K562 (cell line): Measurements from ENCODE around the gene HCN3. TPM values are rescaled to one million over a fixed set of nuclear protein-coding genes. Genes with fewer than 3 reads are reported as not detected.

Source experiments
- CEBPG ChIP-seq, 3 experiments: fragments of 200-800 bp in 1 of 3; sonication (Bioruptor generic) in 1 of 3; sonication (generic) in 1 of 3; formaldehyde crosslinking in 1 of 3; IDR thresholded peaks in 2 of 3; conservative IDR thresholded peaks in 1 of 3; 2 replicates each; pipeline versions ENCODE4 v1.6.1 to v1.8.0; 2016 to 2022; ENCODE audit warnings: missing compliant biosample characterization in 2 of 3, missing genetic modification characterization in 2 of 3, mild to moderate bottlenecking in 1 of 3, missing genetic modification reagents in 1 of 3
- CHCHD3 ChIP-seq: fragments of 250-450 bp; sonication (Bioruptor Pico); IDR thresholded peaks from 2 replicates; pipeline ENCODE4 v2.1.2; 2022; ENCODE audit warnings: mild to moderate bottlenecking
- HNRNPLL ChIP-seq: fragments of 200-400 bp; formaldehyde crosslinking; IDR thresholded peaks from 2 replicates; pipeline ENCODE4 v1.6.1; 2017; ENCODE audit warnings: low read length, low read depth, mild to moderate bottlenecking; ENCODE audit not compliant: poor library complexity, severe bottlenecking
- JUN ChIP-seq, 2 experiments: sonication (generic) in 1 of 2; formaldehyde crosslinking in 1 of 2; IDR thresholded peaks; 2 replicates each; pipeline versions ENCODE4 v1.6.1 to v1.8.0; 2012 to 2022; ENCODE audit warnings: borderline replicate concordance in 2 of 2, mild to moderate bottlenecking in 2 of 2, improper control_type of control experiment in 1 of 2, low read depth in 1 of 2, low read length in 1 of 2, missing genetic modification reagents in 1 of 2
- KLF10 ChIP-seq: fragments of 250-450 bp; sonication (Bioruptor Pico); IDR thresholded peaks from 2 replicates; pipeline ENCODE4 v1.6.1; 2021; ENCODE audit warnings: matching md5 sums
- MAZ ChIP-seq, 2 experiments: fragments of 450-650 bp in 1 of 2; sonication (generic) in 1 of 2; formaldehyde crosslinking; IDR thresholded peaks in 1 of 2; conservative IDR thresholded peaks in 1 of 2; 2 replicates each; pipeline versions ENCODE4 v1.4.0 to v1.5.0; 2020; ENCODE audit warnings: mild to moderate bottlenecking in 1 of 2, missing genetic modification reagents in 1 of 2
- RUNX1 ChIP-seq: sonication (generic); IDR thresholded peaks from 2 replicates; pipeline ENCODE4 v1.6.1; 2016; ENCODE audit warnings: antibody characterized with exemption, low read depth
- SIN3B ChIP-seq: fragments of 450-650 bp; IDR thresholded peaks from 2 replicates; pipeline ENCODE4 v1.6.1; 2017; ENCODE audit warnings: low read depth, mild to moderate bottlenecking, moderate library complexity
- ZNF282 ChIP-seq: sonication (generic); formaldehyde crosslinking; IDR thresholded peaks from 2 replicates; pipeline ENCODE4 v1.8.1; 2023; ENCODE audit warnings: missing genetic modification reagents
- ZNF311 ChIP-seq: fragments of 250-450 bp; sonication (Bioruptor Pico); IDR thresholded peaks from 2 replicates; pipeline ENCODE4 v1.4.0; 2020; ENCODE audit warnings: mild to moderate bottlenecking, moderate library complexity
- polyA plus RNA-seq, 8 experiments: library from polyadenylated mRNA; depleted of rRNA in 4 of 8; stranded (reverse) in 5 of 8; unstranded in 3 of 8; fragments of >200 nt; fragmentation: Nextera tagmentation in 2 of 8; fragmentation: Illumina TruSeq in 1 of 8; extraction: Ambion mirVana in 2 of 8; extraction: Trizol in 1 of 8; gene quantifications; 2 replicates each; pipeline versions ENCODE4 v1.2.1 to v1.2.3, GENCODE V29; 2011 to 2014; ENCODE audit warnings: inconsistent platforms in 1 of 8, missing spikeins in 1 of 8
- total RNA-seq, 7 experiments: library from RNA; depleted of rRNA in 6 of 7; stranded (reverse); fragments of >200 nt in 6 of 7; fragmentation: Illumina TruSeq in 2 of 7; extraction: Trizol in 2 of 7; gene quantifications; 2 replicates each; pipeline versions ENCODE4 v1.2.1 to v1.2.3, GENCODE V29; 2011 to 2021; ENCODE audit warnings: low replicate concordance in 1 of 7
- TF ChIP-seq, protein P1 (sequence below): sonication (generic); IDR thresholded peaks from 2 replicates; pipeline ENCODE4 v1.6.1; 2016
- TF ChIP-seq, protein P2 (sequence below): fragments of 450-650 bp; formaldehyde crosslinking; IDR thresholded peaks from 2 replicates; pipeline ENCODE4 v1.4.0; 2022; ENCODE audit warnings: missing genetic modification characterization
- TF ChIP-seq, protein P3 (sequence below), 2 experiments: fragments of 450-650 bp in 1 of 2; sonication (generic) in 1 of 2; formaldehyde crosslinking in 1 of 2; IDR thresholded peaks in 1 of 2; conservative IDR thresholded peaks in 1 of 2; 2 replicates each; pipeline versions ENCODE4 v1.6.1 to v1.8.1; 2016 to 2023; ENCODE audit warnings: mild to moderate bottlenecking in 2 of 2, moderate library complexity in 2 of 2, inconsistent platforms in 1 of 2, missing genetic modification reagents in 1 of 2
- TF ChIP-seq, protein P4 (sequence below): fragments of 250-450 bp; sonication (Bioruptor Pico); IDR thresholded peaks from 2 replicates; pipeline ENCODE4 v1.9.0; 2021; ENCODE audit warnings: mild to moderate bottlenecking
- TF ChIP-seq, protein P5 (sequence below): fragments of 450-650 bp; conservative IDR thresholded peaks from 2 replicates; pipeline ENCODE4 v1.6.1; 2016; ENCODE audit warnings: missing genetic modification characterization, low read depth, mild to moderate bottlenecking, control low read depth, missing compliant biosample characterization
- TF ChIP-seq, protein P6 (sequence below): sonication (generic); formaldehyde crosslinking; IDR thresholded peaks from 2 replicates; pipeline ENCODE4 v1.8.0; 2022; ENCODE audit warnings: mild to moderate bottlenecking, low read depth, missing genetic modification reagents

The HCN3 gene
- total and polyA plus RNA-seq, 9 of the 15 experiments (the other 6 are each of a cell fraction or from before 2014, with no cell fraction given): 0.91 to 9.7 (median 3.9) TPM

DNA sequence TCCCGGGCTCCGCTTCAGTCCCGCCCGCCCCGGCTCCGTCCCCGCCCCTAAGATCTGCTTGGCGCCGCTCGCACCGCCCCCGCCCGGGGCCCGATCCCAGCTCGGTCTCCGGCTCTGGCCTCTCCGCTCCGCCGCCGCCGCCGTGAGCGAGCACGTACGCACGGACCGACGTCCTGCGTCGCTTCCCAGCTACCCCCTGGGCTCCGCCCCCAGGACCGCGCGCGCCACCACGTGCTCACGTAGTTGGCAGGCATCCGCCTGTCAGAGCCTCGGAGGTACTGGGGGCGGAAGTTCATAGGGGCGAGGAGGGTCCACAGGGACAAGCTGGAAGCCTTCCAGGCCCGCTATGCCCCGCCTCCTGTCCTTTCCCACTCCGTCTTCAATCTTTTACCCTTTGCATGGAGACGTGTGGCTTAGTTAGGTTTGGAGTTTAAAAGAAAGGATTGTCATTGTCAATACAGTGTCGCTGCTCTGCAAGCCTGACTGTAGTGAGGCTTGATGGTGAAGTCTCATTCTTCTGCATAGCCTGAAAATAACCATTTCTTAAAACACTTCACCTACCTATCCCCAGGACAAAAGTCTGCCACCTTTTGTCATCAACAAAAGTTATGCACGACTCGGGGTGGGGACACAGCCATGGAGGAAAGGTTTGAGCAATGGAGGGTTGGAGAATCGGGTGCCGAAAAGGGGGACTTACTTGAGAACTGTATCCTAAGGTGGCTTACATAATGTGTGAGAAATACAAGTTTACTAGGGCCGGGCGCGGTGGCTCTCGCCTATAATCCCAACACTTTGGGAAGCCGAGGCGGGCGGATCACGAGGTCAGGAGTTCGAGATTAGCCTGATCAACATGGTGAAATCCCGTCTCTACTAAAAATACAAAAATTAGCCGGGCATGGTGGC lies 3.7 kb upstream of the HCN3 start, which contains the start of gene CLK2 (continued):
- TF ChIP-seq, protein P1, sequence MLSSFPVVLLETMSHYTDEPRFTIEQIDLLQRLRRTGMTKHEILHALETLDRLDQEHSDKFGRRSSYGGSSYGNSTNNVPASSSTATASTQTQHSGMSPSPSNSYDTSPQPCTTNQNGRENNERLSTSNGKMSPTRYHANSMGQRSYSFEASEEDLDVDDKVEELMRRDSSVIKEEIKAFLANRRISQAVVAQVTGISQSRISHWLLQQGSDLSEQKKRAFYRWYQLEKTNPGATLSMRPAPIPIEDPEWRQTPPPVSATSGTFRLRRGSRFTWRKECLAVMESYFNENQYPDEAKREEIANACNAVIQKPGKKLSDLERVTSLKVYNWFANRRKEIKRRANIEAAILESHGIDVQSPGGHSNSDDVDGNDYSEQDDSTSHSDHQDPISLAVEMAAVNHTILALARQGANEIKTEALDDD: no peak
- TF ChIP-seq ZNF311 (CRISPR knock-in tag) (no peak), JUN (IDR thresholded peaks at IDR 0.05; ENCODE audit: borderline replicate concordance, low read depth, low read length) (peak; percentile 75; the same call in 1 of the 2 replicates), JUN (CRISPR knock-in tag; IDR thresholded peaks at IDR 0.05; ENCODE audit: borderline replicate concordance) (no peak), SIN3B (no peak), HNRNPLL (peak; percentile 58), CEBPG (CRISPR knock-in tag; IDR thresholded peaks at IDR 0.05) (no peak), CEBPG (tag; conservative IDR thresholded peaks at IDR 0.05 in 1 of 2, IDR thresholded peaks at IDR 0.05 in 1 of 2) (no peak), RUNX1 (no peak), KLF10 (CRISPR knock-in tag) (no peak), ZNF282 (no peak), MAZ (CRISPR knock-in tag; conservative IDR thresholded peaks at IDR 0.05 in 1 of 2, IDR thresholded peaks at IDR 0.05 in 1 of 2) (peak; percentile 41 to 56; a peak in 3 of 4 replicates), CHCHD3 (CRISPR knock-in tag) (no peak)
- TF ChIP-seq, protein P2, sequence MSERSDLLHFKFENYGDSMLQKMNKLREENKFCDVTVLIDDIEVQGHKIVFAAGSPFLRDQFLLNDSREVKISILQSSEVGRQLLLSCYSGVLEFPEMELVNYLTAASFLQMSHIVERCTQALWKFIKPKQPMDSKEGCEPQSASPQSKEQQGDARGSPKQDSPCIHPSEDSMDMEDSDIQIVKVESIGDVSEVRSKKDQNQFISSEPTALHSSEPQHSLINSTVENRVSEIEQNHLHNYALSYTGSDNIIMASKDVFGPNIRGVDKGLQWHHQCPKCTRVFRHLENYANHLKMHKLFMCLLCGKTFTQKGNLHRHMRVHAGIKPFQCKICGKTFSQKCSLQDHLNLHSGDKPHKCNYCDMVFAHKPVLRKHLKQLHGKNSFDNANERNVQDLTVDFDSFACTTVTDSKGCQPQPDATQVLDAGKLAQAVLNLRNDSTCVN (CRISPR knock-in tag): no peak
- TF ChIP-seq, protein P3, sequence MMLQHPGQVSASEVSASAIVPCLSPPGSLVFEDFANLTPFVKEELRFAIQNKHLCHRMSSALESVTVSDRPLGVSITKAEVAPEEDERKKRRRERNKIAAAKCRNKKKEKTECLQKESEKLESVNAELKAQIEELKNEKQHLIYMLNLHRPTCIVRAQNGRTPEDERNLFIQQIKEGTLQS (IDR thresholded peaks at IDR 0.05): no peak
- TF ChIP-seq, protein P3 (CRISPR knock-in tag; conservative IDR thresholded peaks at IDR 0.05): no peak
- TF ChIP-seq, protein P4, sequence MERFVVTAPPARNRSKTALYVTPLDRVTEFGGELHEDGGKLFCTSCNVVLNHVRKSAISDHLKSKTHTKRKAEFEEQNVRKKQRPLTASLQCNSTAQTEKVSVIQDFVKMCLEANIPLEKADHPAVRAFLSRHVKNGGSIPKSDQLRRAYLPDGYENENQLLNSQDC (CRISPR knock-in tag): no peak
- TF ChIP-seq, protein P5, sequence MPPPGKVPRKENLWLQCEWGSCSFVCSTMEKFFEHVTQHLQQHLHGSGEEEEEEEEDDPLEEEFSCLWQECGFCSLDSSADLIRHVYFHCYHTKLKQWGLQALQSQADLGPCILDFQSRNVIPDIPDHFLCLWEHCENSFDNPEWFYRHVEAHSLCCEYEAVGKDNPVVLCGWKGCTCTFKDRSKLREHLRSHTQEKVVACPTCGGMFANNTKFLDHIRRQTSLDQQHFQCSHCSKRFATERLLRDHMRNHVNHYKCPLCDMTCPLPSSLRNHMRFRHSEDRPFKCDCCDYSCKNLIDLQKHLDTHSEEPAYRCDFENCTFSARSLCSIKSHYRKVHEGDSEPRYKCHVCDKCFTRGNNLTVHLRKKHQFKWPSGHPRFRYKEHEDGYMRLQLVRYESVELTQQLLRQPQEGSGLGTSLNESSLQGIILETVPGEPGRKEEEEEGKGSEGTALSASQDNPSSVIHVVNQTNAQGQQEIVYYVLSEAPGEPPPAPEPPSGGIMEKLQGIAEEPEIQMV (tag): no peak
- TF ChIP-seq, protein P6, sequence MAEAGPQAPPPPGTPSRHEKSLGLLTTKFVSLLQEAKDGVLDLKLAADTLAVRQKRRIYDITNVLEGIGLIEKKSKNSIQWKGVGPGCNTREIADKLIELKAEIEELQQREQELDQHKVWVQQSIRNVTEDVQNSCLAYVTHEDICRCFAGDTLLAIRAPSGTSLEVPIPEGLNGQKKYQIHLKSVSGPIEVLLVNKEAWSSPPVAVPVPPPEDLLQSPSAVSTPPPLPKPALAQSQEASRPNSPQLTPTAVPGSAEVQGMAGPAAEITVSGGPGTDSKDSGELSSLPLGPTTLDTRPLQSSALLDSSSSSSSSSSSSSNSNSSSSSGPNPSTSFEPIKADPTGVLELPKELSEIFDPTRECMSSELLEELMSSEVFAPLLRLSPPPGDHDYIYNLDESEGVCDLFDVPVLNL: no peak; the same call in 1 of the 2 replicates
